ENCODE measurements around the gene FAM89A.

DNA sequence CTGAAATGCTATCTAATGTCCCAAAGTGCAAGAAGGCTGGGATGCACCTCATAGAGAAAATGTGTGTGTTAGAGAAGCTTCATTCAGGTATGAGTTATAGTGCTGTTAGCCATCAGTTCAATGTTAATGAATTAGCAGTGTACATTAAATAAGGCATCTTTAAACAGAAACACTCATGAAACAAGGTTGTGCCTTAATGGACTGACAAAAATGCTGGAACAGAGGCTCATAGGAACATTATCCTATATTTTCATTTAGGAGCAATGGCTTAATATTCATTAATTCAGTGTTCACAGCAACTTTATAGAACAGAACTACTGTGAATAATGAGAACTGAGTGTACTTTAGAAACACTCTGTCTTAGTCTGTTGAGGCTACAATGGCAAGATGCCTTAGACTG is 15.2 kb upstream of the FAM89A start:
- TF ChIP-seq POLR2A (IDR thresholded peaks at IDR 0.05; ENCODE audit: low read length) (no peak), GATA1 (IDR thresholded peaks at IDR 0.05; ENCODE audit: low read depth, low read length) (no peak)
